Measurements from ENCODE around the gene CSK.

CSK gene

GRCh38 chr15:74841891-74842373 lies 60.1 kb downstream of the CSK start:
- H3K36me3 Mint-ChIP-seq (ENCODE audit: low read depth), result peaks cover 9% of the 10 kb centered on the region
- H3K27ac Mint-ChIP-seq, result peak overlapping the region; percentile 15
- ATAC-seq, result no peak
- H3K4me1 Mint-ChIP-seq, result peaks cover 48% of the 10 kb centered on the region
- H3K9me3 Mint-ChIP-seq, result no peaks in the 10 kb centered on the region
- DNase-seq, result no peak
- H3K4me3 Mint-ChIP-seq, result peak overlapping the region; percentile 89
- no peaks in the 10 kb centered on the region for H3K27me3 Mint-ChIP-seq

- DNase-seq, result peak; percentile 95
- peak within 1 kb of the TSS; percentile 91 for H3K27ac Mint-ChIP-seq
- peak; percentile 83 for ATAC-seq
- peaks cover 48% of the 10 kb centered on the region for H3K4me1 Mint-ChIP-seq
- peak within 1 kb of the TSS; percentile 89 for H3K4me3 Mint-ChIP-seq
- no peaks in the 10 kb centered on the region for H3K27me3 Mint-ChIP-seq
- no peaks in the 10 kb centered on the region for H3K9me3 Mint-ChIP-seq
- peaks cover 8% of the 10 kb centered on the region for H3K36me3 Mint-ChIP-seq (ENCODE audit: low read depth)
These were observed 60.9 kb downstream of the CSK start, which contains the start of gene ULK3 for GRCh38 chr15:74842581-74843444. Gene ULK3, minus strand, starts transcription at chr15:74843156. Its CDS starts 51 bp downstream, at chr15:74843105.

- Mint-ChIP-seq H3K27ac (peak overlapping the region; percentile 91), H3K9me3 (no peaks in the 10 kb centered on the region), H3K27me3 (no peaks in the 10 kb centered on the region), H3K4me3 (peak overlapping the region; percentile 89), H3K4me1 (peaks cover 48% of the 10 kb centered on the region), H3K36me3 (ENCODE audit: low read depth) (peaks cover 8% of the 10 kb centered on the region)
- DNase-seq (no peak), ATAC-seq (no peak)
These were observed 61.6 kb downstream of the CSK start for GRCh38 chr15:74843445-74843828.

- no peaks in the 10 kb centered on the region for H3K9me3 Mint-ChIP-seq
- DNase-seq (peak; percentile 18), ATAC-seq (no peak)
- H3K4me3 Mint-ChIP-seq, result peak overlapping the region; percentile 89
- peaks cover 8% of the 10 kb centered on the region for H3K36me3 Mint-ChIP-seq (ENCODE audit: low read depth)
- peak overlapping the region; percentile 91 for H3K27ac Mint-ChIP-seq
- H3K27me3 Mint-ChIP-seq, result no peaks in the 10 kb centered on the region
- peaks cover 48% of the 10 kb centered on the region for H3K4me1 Mint-ChIP-seq
These were observed 62.0 kb downstream of the CSK start for GRCh38 chr15:74843891-74844299.

GRCh38 chr15:74844319-74845207 lies 62.7 kb downstream of the CSK start:
- H3K27ac Mint-ChIP-seq, result peak overlapping the region; percentile 86
- DNase-seq (no peak), ATAC-seq (no peak)
- peak overlapping the region; percentile 89 for H3K4me3 Mint-ChIP-seq
- H3K36me3 Mint-ChIP-seq (ENCODE audit: low read depth), result peaks cover 9% of the 10 kb centered on the region
- H3K27me3 Mint-ChIP-seq, result no peaks in the 10 kb centered on the region
- no peaks in the 10 kb centered on the region for H3K9me3 Mint-ChIP-seq
- peaks cover 48% of the 10 kb centered on the region for H3K4me1 Mint-ChIP-seq

- H3K4me3 Mint-ChIP-seq, result peak overlapping the region; percentile 15
- ATAC-seq (peak; percentile 44), DNase-seq (peak; percentile 44)
- H3K27me3 Mint-ChIP-seq, result no peaks in the 10 kb centered on the region
- peaks cover 48% of the 10 kb centered on the region for H3K4me1 Mint-ChIP-seq
- H3K36me3 Mint-ChIP-seq (ENCODE audit: low read depth), result peaks cover 10% of the 10 kb centered on the region
- H3K9me3 Mint-ChIP-seq, result no peaks in the 10 kb centered on the region
- peak overlapping the region; percentile 86 for H3K27ac Mint-ChIP-seq
These were observed 63.3 kb downstream of the CSK start for GRCh38 chr15:74845208-74845568.

GRCh38 chr15:74845581-74845980 lies 63.7 kb downstream of the CSK start:
- Mint-ChIP-seq H3K4me3 (peak overlapping the region; percentile 15), H3K9me3 (no peaks in the 10 kb centered on the region), H3K4me1 (peaks cover 48% of the 10 kb centered on the region), H3K27me3 (no peaks in the 10 kb centered on the region), H3K27ac (peak overlapping the region; percentile 86), H3K36me3 (ENCODE audit: low read depth) (peaks cover 10% of the 10 kb centered on the region)
- ATAC-seq (no peak), DNase-seq (no peak)

- DNase-seq (no peak), ATAC-seq (no peak)
- Mint-ChIP-seq H3K36me3 (ENCODE audit: low read depth) (peaks cover 9% of the 10 kb centered on the region), H3K4me3 (no peak overlapping the region), H3K27me3 (no peaks in the 10 kb centered on the region), H3K27ac (peak overlapping the region; percentile 5), H3K9me3 (no peaks in the 10 kb centered on the region), H3K4me1 (peaks cover 30% of the 10 kb centered on the region)
These were observed 65.6 kb downstream of the CSK start for GRCh38 chr15:74847432-74847831.

GRCh38 chr15:74850393-74850792 lies 68.5 kb downstream of the CSK start:
- no peak for ATAC-seq
- no peak overlapping the region for H3K4me3 Mint-ChIP-seq
- H3K27ac Mint-ChIP-seq, result no peak overlapping the region
- no peaks in the 10 kb centered on the region for H3K27me3 Mint-ChIP-seq
- peaks cover 8% of the 10 kb centered on the region for H3K4me1 Mint-ChIP-seq
- H3K36me3 Mint-ChIP-seq (ENCODE audit: low read depth), result peaks cover 6% of the 10 kb centered on the region
- no peaks in the 10 kb centered on the region for H3K9me3 Mint-ChIP-seq
- no peak for DNase-seq

GRCh38 chr15:74851960-74852359 lies 70.1 kb downstream of the CSK start:
- no peak overlapping the region for H3K4me3 Mint-ChIP-seq
- no peaks in the 10 kb centered on the region for H3K27me3 Mint-ChIP-seq
- ATAC-seq, result no peak
- no peak overlapping the region for H3K27ac Mint-ChIP-seq
- peaks cover 4% of the 10 kb centered on the region for H3K4me1 Mint-ChIP-seq
- no peaks in the 10 kb centered on the region for H3K9me3 Mint-ChIP-seq
- peaks cover 6% of the 10 kb centered on the region for H3K36me3 Mint-ChIP-seq (ENCODE audit: low read depth)
- DNase-seq, result no peak

All from activated naive CD8-positive, alpha-beta T cell treated with anti-CD3 and anti-CD28 coated beads, Interleukin-2, amount 50 U/mL, for 24 hours (primary cell).